Measurements from ENCODE around the gene FBN2. TPM values are rescaled to one million over a fixed set of nuclear protein-coding genes. Genes with fewer than 3 reads are reported as not detected.

FBN2 gene
- polyA plus RNA-seq, 1 donor from 2014 or later, result 1.6 TPM

- H3K9ac ChIP-seq (ENCODE audit: low read length), result peak overlapping the region; percentile 54
- H3K4me2 ChIP-seq (ENCODE audit: low read length), result peak overlapping the region; percentile 41
- no peak overlapping the region for H3K27ac ChIP-seq (ENCODE audit: low read length)
Measured at GRCh38 chr5:128537221-128537999, 635 bp downstream of the FBN2 start.

GRCh38 chr5:128536254-128537220, 1.5 kb downstream of the FBN2 start:
- no peak for TF ChIP-seq TAF1 (IDR thresholded peaks at IDR 0.05; ENCODE audit: low read depth)
- TF ChIP-seq EZH2 (IDR thresholded peaks at IDR 0.05; ENCODE audit: borderline replicate concordance, insufficient read depth, low read length, poor library complexity, severe bottlenecking), result no peak
- TF ChIP-seq MXI1 (conservative IDR thresholded peaks at IDR 0.05; ENCODE audit: poor library complexity, severe bottlenecking), result no peak
- TF ChIP-seq RAD21 (conservative IDR thresholded peaks at IDR 0.05), result no peak
- Histone ChIP-seq H3K9ac (ENCODE audit: low read length) (peak overlapping the region; percentile 54), H3F3A (ENCODE audit: insufficient read depth, low read length, poor library complexity, severe bottlenecking) (no peaks in the 10 kb centered on the region), H3K27me3 (ENCODE audit: insufficient read depth, low read depth, low read length) (peaks cover 44% of the 10 kb centered on the region), H3K9me2 (ENCODE audit: insufficient read depth, low read length) (no peaks in the 10 kb centered on the region), H3K4me2 (ENCODE audit: low read length) (no peak overlapping the region), H3K9me3 (ENCODE audit: low read length) (no peaks in the 10 kb centered on the region), H3K27ac (ENCODE audit: low read length) (no peak overlapping the region), H3K79me2 (replicated peaks; ENCODE audit: insufficient read depth, low read length) (no peaks in the 10 kb centered on the region), H4K20me1 (ENCODE audit: insufficient read depth) (no peaks in the 10 kb centered on the region), H3K36me3 (ENCODE audit: insufficient read depth, low read length) (no peaks in the 10 kb centered on the region), H2AFZ (ENCODE audit: low read depth, low read length) (peak overlapping the region; percentile 68), H3K4me3 (ENCODE audit: low read length) (peak overlapping the region; percentile 85)

More at GRCh38 chr5:128537221-128537999, 635 bp downstream of the FBN2 start:
- Histone ChIP-seq H4K20me1 (ENCODE audit: insufficient read depth) (no peaks in the 10 kb centered on the region), H3K36me3 (ENCODE audit: insufficient read depth, low read length) (no peaks in the 10 kb centered on the region), H3K4me3 (ENCODE audit: low read length) (peak overlapping the region; percentile 85), H2AFZ (ENCODE audit: low read depth, low read length) (peak overlapping the region; percentile 68), H3K27me3 (ENCODE audit: insufficient read depth, low read depth, low read length) (peaks cover 44% of the 10 kb centered on the region), H3F3A (ENCODE audit: insufficient read depth, low read length, poor library complexity, severe bottlenecking) (no peaks in the 10 kb centered on the region), H3K79me2 (replicated peaks; ENCODE audit: insufficient read depth, low read length) (no peaks in the 10 kb centered on the region), H3K9me3 (ENCODE audit: low read length) (no peaks in the 10 kb centered on the region), H3K9me2 (ENCODE audit: insufficient read depth, low read length) (no peaks in the 10 kb centered on the region)
- TF ChIP-seq SMC3 (conservative IDR thresholded peaks at IDR 0.05; ENCODE audit: poor library complexity) (no peak), MXI1 (conservative IDR thresholded peaks at IDR 0.05; ENCODE audit: poor library complexity, severe bottlenecking) (peak; percentile 39)

GRCh38 chr5:128535251-128535650, 2.8 kb downstream of the FBN2 start:
- TF ChIP-seq EZH2 (IDR thresholded peaks at IDR 0.05; ENCODE audit: borderline replicate concordance, insufficient read depth, low read length, poor library complexity, severe bottlenecking) (no peak), TAF1 (IDR thresholded peaks at IDR 0.05; ENCODE audit: low read depth) (no peak), CTCF (IDR thresholded peaks at IDR 0.05; ENCODE audit: poor library complexity, severe bottlenecking) (no peak), EP300 (conservative IDR thresholded peaks at IDR 0.05; ENCODE audit: poor library complexity, severe bottlenecking) (no peak), SMC3 (conservative IDR thresholded peaks at IDR 0.05; ENCODE audit: poor library complexity) (no peak), POLR2AphosphoS5 (IDR thresholded peaks at IDR 0.05) (no peak), RAD21 (conservative IDR thresholded peaks at IDR 0.05) (no peak), REST (IDR thresholded peaks at IDR 0.05; ENCODE audit: borderline replicate concordance) (no peak), MXI1 (conservative IDR thresholded peaks at IDR 0.05; ENCODE audit: poor library complexity, severe bottlenecking) (no peak)
- Histone ChIP-seq H2AFZ (ENCODE audit: low read depth, low read length) (no peak overlapping the region), H3K79me2 (replicated peaks; ENCODE audit: insufficient read depth, low read length) (no peaks in the 10 kb centered on the region), H3K9me2 (ENCODE audit: insufficient read depth, low read length) (no peaks in the 10 kb centered on the region), H3F3A (ENCODE audit: insufficient read depth, low read length, poor library complexity, severe bottlenecking) (no peaks in the 10 kb centered on the region), H3K27me3 (ENCODE audit: insufficient read depth, low read depth, low read length) (peaks cover 44% of the 10 kb centered on the region), H3K4me3 (ENCODE audit: low read length) (no peak overlapping the region), H4K20me1 (ENCODE audit: insufficient read depth) (no peaks in the 10 kb centered on the region), H3K27ac (ENCODE audit: low read length) (no peak overlapping the region), H3K9ac (ENCODE audit: low read length) (no peak overlapping the region), H3K4me2 (ENCODE audit: low read length) (no peak overlapping the region), H3K9me3 (ENCODE audit: low read length) (no peaks in the 10 kb centered on the region), H3K36me3 (ENCODE audit: insufficient read depth, low read length) (no peaks in the 10 kb centered on the region)
